ENCODE measurements around the gene RRP1. TPM values are rescaled to one million over a fixed set of nuclear protein-coding genes. Genes with fewer than 3 reads are reported as not detected.

The RRP1 gene
- polyA plus RNA-seq, 1 of the 3 experiments (the other 2 are of a cell fraction) = 22.7 TPM

GRCh38 chr21:43779660-43780059 is 9.7 kb upstream of the RRP1 start (continued):
- no peak for TF ChIP-seq CTCF (IDR thresholded peaks at IDR 0.05)
- no peak for TF ChIP-seq RFX5 (IDR thresholded peaks at IDR 0.05; ENCODE audit: low read length)
- no peak for TF ChIP-seq IRF3 (IDR thresholded peaks at IDR 0.05; ENCODE audit: low read depth, low read length)
- TF ChIP-seq NRF1 (IDR thresholded peaks at IDR 0.05; ENCODE audit: low read depth, low read length) = no peak
- TF ChIP-seq NFIC (IDR thresholded peaks at IDR 0.05; ENCODE audit: borderline replicate concordance) = no peak
- no peak for TF ChIP-seq MEF2A (IDR thresholded peaks at IDR 0.05; ENCODE audit: borderline replicate concordance, low read depth)

GRCh38 chr21:43781846-43782245 is 7.5 kb upstream of the RRP1 start:
- no peaks in the 10 kb centered on the region for H3K4me1 ChIP-seq (ENCODE audit: control insufficient read depth in 1 of 2, insufficient read depth in 2 of 2, low read depth in 1 of 2, low read length in 1 of 2)
- no peaks in the 10 kb centered on the region for H3K36me3 ChIP-seq (replicated peaks in 1 of 2; ENCODE audit: control insufficient read depth in 1 of 2, insufficient read depth in 2 of 2, low read length in 1 of 2)
- peaks cover 4% of the 10 kb centered on the region for H3F3A ChIP-seq (replicated peaks; ENCODE audit: insufficient read depth)
- H3K9me3 ChIP-seq = no peaks in the 10 kb centered on the region
- no peak for TF ChIP-seq NFIC (IDR thresholded peaks at IDR 0.05; ENCODE audit: borderline replicate concordance)
- no peak for TF ChIP-seq TEAD4 (IDR thresholded peaks at IDR 0.05; ENCODE audit: borderline replicate concordance, insufficient read depth)
- TF ChIP-seq EZH2phosphoT487 (IDR thresholded peaks at IDR 0.05; ENCODE audit: borderline replicate concordance, low read depth) = no peak
- no peak for TF ChIP-seq RFX5 (IDR thresholded peaks at IDR 0.05; ENCODE audit: low read length)
- TF ChIP-seq MXI1 (IDR thresholded peaks at IDR 0.05; ENCODE audit: low read depth, low read length) = no peak
- no peak for TF ChIP-seq FOXM1 (IDR thresholded peaks at IDR 0.05; ENCODE audit: low read depth)
- no peak for TF ChIP-seq GABPA (IDR thresholded peaks at IDR 0.05; ENCODE audit: low read depth)
- TF ChIP-seq PBX3 (IDR thresholded peaks at IDR 0.05) = no peak
- no peak for TF ChIP-seq CTCF (IDR thresholded peaks at IDR 0.05)
- no peak for TF ChIP-seq IRF3 (IDR thresholded peaks at IDR 0.05; ENCODE audit: low read depth, low read length)
- TF ChIP-seq JUND (IDR thresholded peaks at IDR 0.05) = no peak
- H3K9ac ChIP-seq = no peak overlapping the region
- no peak overlapping the region for H3K4me2 ChIP-seq
- H3K27ac ChIP-seq (ENCODE audit: low read depth in 2 of 2, low read length in 1 of 2) = no peak overlapping the region
- no peak overlapping the region for H3K4me3 ChIP-seq (ENCODE audit: low read depth in 2 of 2, low read length in 1 of 2)
- H3K27me3 ChIP-seq (ENCODE audit: insufficient read depth) = no peaks in the 10 kb centered on the region
- WGBS (ENCODE audit: low lambda C conversion rate) = 68% methylated on average over 6 of the region's 6 CpGs
- DNase-seq = no peak
- no peaks in the 10 kb centered on the region for H4K20me1 ChIP-seq (ENCODE audit: insufficient read depth)
- no peaks in the 10 kb centered on the region for H3K9me2 ChIP-seq
- H2AFZ ChIP-seq (ENCODE audit: low read depth) = no peak overlapping the region
- CTCF ChIA-PET = interaction anchor here (1.2 kb wide), 1 partner anchor 193 kb away, joined by 3 read pairs; no protein-coding TSS in a partner anchor
- H3K79me2 ChIP-seq (ENCODE audit: insufficient read depth) = no peaks in the 10 kb centered on the region
- POLR2A ChIA-PET = no interaction called here
